ENCODE results near the gene ZKSCAN1.

ZKSCAN1 gene

GRCh38 chr7:100038326-100038725 lies 22.9 kb downstream of the ZKSCAN1 start:
- DNase-seq (ENCODE audit: low spot score): no peak

GRCh38 chr7:100040575-100040974 lies 25.2 kb downstream of the ZKSCAN1 start:
- no peak for DNase-seq (ENCODE audit: low spot score)

GRCh38 chr7:100044718-100045117 lies 29.3 kb downstream of the ZKSCAN1 start:
- DNase-seq (ENCODE audit: low spot score): peak; percentile 29

- no peak for DNase-seq (ENCODE audit: low spot score)
These were observed 33.3 kb downstream of the ZKSCAN1 start for GRCh38 chr7:100048680-100049079.

GRCh38 chr7:100049441-100050291 lies 34.3 kb downstream of the ZKSCAN1 start, which contains the start of gene ZSCAN21:
Gene ZSCAN21, plus strand, starts transcription at chr7:100049774. Its CDS starts 7,233 bp downstream, at chr7:100057007.
- DNase-seq (ENCODE audit: low spot score): peak; percentile 82

GRCh38 chr7:100051611-100052010 lies 36.2 kb downstream of the ZKSCAN1 start:
- no peak for DNase-seq (ENCODE audit: low spot score)

GRCh38 chr7:100053215-100053614 lies 37.8 kb downstream of the ZKSCAN1 start:
- DNase-seq (ENCODE audit: low spot score): peak; percentile 89

GRCh38 chr7:100057006-100057405 lies 41.6 kb downstream of the ZKSCAN1 start:
- no peak for DNase-seq (ENCODE audit: low spot score)

GRCh38 chr7:100059251-100059739 lies 43.9 kb downstream of the ZKSCAN1 start:
- no peak for DNase-seq (ENCODE audit: low spot score)

GRCh38 chr7:100061518-100062193 lies 46.3 kb downstream of the ZKSCAN1 start:
- no peak for DNase-seq (ENCODE audit: low spot score)

- DNase-seq (ENCODE audit: low spot score): no peak
These were observed 48.0 kb downstream of the ZKSCAN1 start for GRCh38 chr7:100063376-100063775.

GRCh38 chr7:100064162-100064561 lies 48.8 kb downstream of the ZKSCAN1 start:
- DNase-seq (ENCODE audit: low spot score): no peak

GRCh38 chr7:100065452-100066186 lies 50.2 kb downstream of the ZKSCAN1 start:
- no peak for DNase-seq (ENCODE audit: low spot score)

GRCh38 chr7:100066953-100067352 lies 51.6 kb downstream of the ZKSCAN1 start:
- DNase-seq (ENCODE audit: low spot score): no peak

- DNase-seq (ENCODE audit: low spot score): no peak
These were observed 54.6 kb downstream of the ZKSCAN1 start for GRCh38 chr7:100069991-100070390.

- DNase-seq (ENCODE audit: low spot score): no peak
These were observed 55.8 kb downstream of the ZKSCAN1 start for GRCh38 chr7:100071018-100071723.

- no peak for DNase-seq (ENCODE audit: low spot score)
These were observed 57.1 kb downstream of the ZKSCAN1 start for GRCh38 chr7:100072462-100072861.

- DNase-seq (ENCODE audit: low spot score): no peak
These were observed 59.4 kb downstream of the ZKSCAN1 start for GRCh38 chr7:100074841-100075240.

GRCh38 chr7:100075418-100075817 lies 60.0 kb downstream of the ZKSCAN1 start:
- no peak for DNase-seq (ENCODE audit: low spot score)

GRCh38 chr7:100077205-100077604 lies 61.8 kb downstream of the ZKSCAN1 start:
- DNase-seq (ENCODE audit: low spot score): no peak

- peak; percentile 86 for DNase-seq (ENCODE audit: low spot score)
These were observed 63.7 kb downstream of the ZKSCAN1 start for GRCh38 chr7:100079024-100079560.
